Measurements from ENCODE around the gene AHR. TPM values are rescaled to one million over a fixed set of nuclear protein-coding genes. Genes with fewer than 3 reads are reported as not detected.

The AHR gene
- polyA plus RNA-seq, 4 donors = 33.0 to 57.0 (median 52.9) TPM

- DNase-seq (ENCODE audit: low read depth in 4 of 4, low spot score in 3 of 4) = no peak
Measured at GRCh38 chr7:17302575-17303142, 4.2 kb downstream of the AHR start.

- no peak for DNase-seq (ENCODE audit: low read depth in 4 of 4, low spot score in 3 of 4)
Measured at GRCh38 chr7:17304926-17305325, 6.5 kb downstream of the AHR start.

- DNase-seq (ENCODE audit: low read depth in 4 of 4, low spot score in 3 of 4) = no peak
Measured at GRCh38 chr7:17305387-17306171, 7.1 kb downstream of the AHR start.

GRCh38 chr7:17307000-17307399 is 8.5 kb downstream of the AHR start:
- no peak for DNase-seq (ENCODE audit: low read depth in 4 of 4, low spot score in 3 of 4)

- no peak for DNase-seq (ENCODE audit: low read depth in 4 of 4, low spot score in 3 of 4)
Measured at GRCh38 chr7:17307558-17307957, 9.1 kb downstream of the AHR start.

GRCh38 chr7:17307969-17308648 is 9.7 kb downstream of the AHR start:
- DNase-seq (ENCODE audit: low read depth in 4 of 4, low spot score in 3 of 4) = no peak

GRCh38 chr7:17311194-17311593 is 12.7 kb downstream of the AHR start:
- no peak for DNase-seq (ENCODE audit: low read depth in 4 of 4, low spot score in 3 of 4)

GRCh38 chr7:17311952-17312351 is 13.5 kb downstream of the AHR start:
- no peak for DNase-seq (ENCODE audit: low read depth in 4 of 4, low spot score in 3 of 4)

GRCh38 chr7:17312641-17313040 is 14.2 kb downstream of the AHR start:
- no peak for DNase-seq (ENCODE audit: low read depth in 4 of 4, low spot score in 3 of 4)

GRCh38 chr7:17313194-17313593 is 14.7 kb downstream of the AHR start:
- DNase-seq (ENCODE audit: low read depth in 4 of 4, low spot score in 3 of 4) = no peak

GRCh38 chr7:17315974-17316373 is 17.5 kb downstream of the AHR start:
- no peak for DNase-seq (ENCODE audit: low read depth in 4 of 4, low spot score in 3 of 4)

GRCh38 chr7:17318146-17318545 is 19.7 kb downstream of the AHR start:
- DNase-seq (ENCODE audit: low read depth in 4 of 4, low spot score in 3 of 4) = no peak

- DNase-seq (ENCODE audit: low read depth in 4 of 4, low spot score in 3 of 4) = no peak
Measured at GRCh38 chr7:17319164-17320101, 21.0 kb downstream of the AHR start.

GRCh38 chr7:17320102-17320497 is 21.6 kb downstream of the AHR start:
- DNase-seq (ENCODE audit: low read depth in 4 of 4, low spot score in 3 of 4) = no peak

GRCh38 chr7:17320657-17321056 is 22.2 kb downstream of the AHR start:
- no peak for DNase-seq (ENCODE audit: low read depth in 4 of 4, low spot score in 3 of 4)

- no peak for DNase-seq (ENCODE audit: low read depth in 4 of 4, low spot score in 3 of 4)
Measured at GRCh38 chr7:17325364-17325763, 26.9 kb downstream of the AHR start.

- DNase-seq (ENCODE audit: low read depth in 4 of 4, low spot score in 3 of 4) = no peak
Measured at GRCh38 chr7:17326378-17326777, 27.9 kb downstream of the AHR start.

- DNase-seq (ENCODE audit: low read depth in 4 of 4, low spot score in 3 of 4) = no peak
Measured at GRCh38 chr7:17328641-17329040, 30.2 kb downstream of the AHR start.

GRCh38 chr7:17329440-17329839 is 31.0 kb downstream of the AHR start:
- no peak for DNase-seq (ENCODE audit: low read depth in 4 of 4, low spot score in 3 of 4)

- no peak for DNase-seq (ENCODE audit: low read depth in 4 of 4, low spot score in 3 of 4)
Measured at GRCh38 chr7:17331891-17332501, 33.5 kb downstream of the AHR start.
